ENCODE measurements around the gene RASGRP2. TPM values are rescaled to one million over a fixed set of nuclear protein-coding genes. Genes with fewer than 3 reads are reported as not detected.

Gene RASGRP2
- total and polyA plus RNA-seq, 2 experiments from 2014 or later, result 30.1 to 50.4 TPM

DNA sequence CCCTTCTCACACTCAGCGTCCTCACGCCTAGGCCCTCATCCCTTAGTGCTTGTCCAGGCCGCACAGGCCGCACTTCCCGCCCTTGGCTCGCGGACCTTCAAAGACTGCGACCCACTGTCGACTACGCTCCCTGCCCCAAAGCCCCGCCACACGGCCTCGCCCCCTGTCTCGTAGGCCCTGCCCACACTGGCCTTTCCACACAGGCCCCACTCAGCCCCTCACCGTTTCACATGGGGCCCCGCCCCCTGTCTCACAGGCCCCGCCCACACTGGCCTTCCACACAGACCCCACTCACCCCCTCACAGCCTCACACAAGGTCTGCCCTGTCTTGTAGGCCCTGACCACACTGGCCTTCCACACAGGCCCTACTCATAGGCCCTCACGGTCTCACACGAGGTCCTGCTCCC, 32.0 kb downstream of the RASGRP2 start (continued):
- TF ChIP-seq ZNF462 (CRISPR knock-in tag; IDR thresholded peaks at IDR 0.05) (no peak), CTCF (conservative IDR thresholded peaks at IDR 0.05; ENCODE audit: low read depth in 2 of 2) (no peak), NANOG (IDR thresholded peaks at IDR 0.05; ENCODE audit: borderline replicate concordance) (no peak), STAT1 (IDR thresholded peaks at IDR 0.05; ENCODE audit: unreplicated experiment) (no peak), ZNF114 (CRISPR knock-in tag; IDR thresholded peaks at IDR 0.05) (no peak), POLR2AphosphoS5 (IDR thresholded peaks at IDR 0.05; ENCODE audit: low read depth) (no peak), JUNB (IDR thresholded peaks at IDR 0.05; ENCODE audit: unreplicated experiment) (no peak), EZH2 (IDR thresholded peaks at IDR 0.05; ENCODE audit: low read depth, unreplicated experiment) (no peak)

Data from GM23338 (cell line).